ENCODE measurements around the gene MAPKAPK5. TPM values are rescaled to one million over a fixed set of nuclear protein-coding genes. Genes with fewer than 3 reads are reported as not detected.
"Not testable (repeated sequence)": the region's sequence is repeated elsewhere in the genome, so short reads cannot be mapped to it uniquely, and the experiment has no call there.

Gene MAPKAPK5
- total RNA-seq, 4 donors from 2014 or later, result 20.0 to 53.7 (median 43.1) TPM

- Histone ChIP-seq H3K9me3 (no peaks in the 10 kb centered on the region), H3K36me3 (no peaks in the 10 kb centered on the region), H3K4me3 (no peak overlapping the region), H3K27me3 (no peaks in the 10 kb centered on the region), H3K27ac (no peak overlapping the region), H3K4me1 (no peaks in the 10 kb centered on the region)
- intact Hi-C loops (cut with DNase I; ENCODE audit: low total_unique reads), result no loop called here
- no peak for TF ChIP-seq CTCF (IDR thresholded peaks at IDR 0.05)
- DNase-seq, result no peak
These were observed 16.5 kb upstream of the MAPKAPK5 start for GRCh38 chr12:111825509-111825908.

GRCh38 chr12:111826316-111826715 lies 15.7 kb upstream of the MAPKAPK5 start:
- DNase-seq, result no peak
- Histone ChIP-seq H3K36me3 (no peaks in the 10 kb centered on the region), H3K4me3 (no peak overlapping the region), H3K27ac (no peak overlapping the region), H3K9me3 (no peaks in the 10 kb centered on the region), H3K4me1 (no peaks in the 10 kb centered on the region), H3K27me3 (no peaks in the 10 kb centered on the region)
- intact Hi-C loops (cut with DNase I; ENCODE audit: low total_unique reads), result no loop called here
- TF ChIP-seq POLR2A (IDR thresholded peaks at IDR 0.05) (no peak), CTCF (IDR thresholded peaks at IDR 0.05) (no peak)

- intact Hi-C loops (cut with DNase I; ENCODE audit: low total_unique reads), result no loop called here
These were observed 15.0 kb upstream of the MAPKAPK5 start for GRCh38 chr12:111826992-111827391.

GRCh38 chr12:111827907-111828306 lies 14.1 kb upstream of the MAPKAPK5 start:
- TF ChIP-seq POLR2A (IDR thresholded peaks at IDR 0.05) (no peak), CTCF (IDR thresholded peaks at IDR 0.05) (no peak)
- intact Hi-C loops (cut with DNase I; ENCODE audit: low total_unique reads), result no loop called here
- no peaks in the 10 kb centered on the region for H3K27me3 ChIP-seq
- H3K9me3 ChIP-seq, result no peaks in the 10 kb centered on the region
- H3K36me3 ChIP-seq, result no peaks in the 10 kb centered on the region
- no peak overlapping the region for H3K4me3 ChIP-seq
- no peaks in the 10 kb centered on the region for H3K4me1 ChIP-seq
- no peak for DNase-seq
- H3K27ac ChIP-seq, result no peak overlapping the region

More at GRCh38 chr12:111826992-111827391, 15.0 kb upstream of the MAPKAPK5 start:
- Histone ChIP-seq H3K9me3 (no peaks in the 10 kb centered on the region), H3K36me3 (no peaks in the 10 kb centered on the region), H3K4me3 (no peak overlapping the region), H3K27me3 (no peaks in the 10 kb centered on the region), H3K27ac (no peak overlapping the region), H3K4me1 (no peaks in the 10 kb centered on the region)
- no peak for DNase-seq
- TF ChIP-seq POLR2A (IDR thresholded peaks at IDR 0.05) (no peak), CTCF (IDR thresholded peaks at IDR 0.05) (no peak)

- H3K4me1 ChIP-seq, result no peaks in the 10 kb centered on the region
- TF ChIP-seq CTCF (IDR thresholded peaks at IDR 0.05) (no peak), POLR2A (IDR thresholded peaks at IDR 0.05) (no peak)
- no peak overlapping the region for H3K4me3 ChIP-seq
- no peaks in the 10 kb centered on the region for H3K36me3 ChIP-seq
- H3K9me3 ChIP-seq, result no peaks in the 10 kb centered on the region
- H3K27me3 ChIP-seq, result no peaks in the 10 kb centered on the region
- intact Hi-C loops (cut with DNase I; ENCODE audit: low total_unique reads), result no loop called here
- no peak for DNase-seq
- no peak overlapping the region for H3K27ac ChIP-seq
These were observed 13.6 kb upstream of the MAPKAPK5 start for GRCh38 chr12:111828338-111828979.

- H3K4me1 ChIP-seq; intact Hi-C loops (cut with DNase I; ENCODE audit: low total_unique reads): not testable (repeated sequence)
These were observed 12.4 kb upstream of the MAPKAPK5 start for GRCh38 chr12:111829635-111830034.

GRCh38 chr12:111834740-111835386 lies 7.2 kb upstream of the MAPKAPK5 start:
- H3K4me1 ChIP-seq; H3K9me3 ChIP-seq; DNase-seq; H3K36me3 ChIP-seq; H3K4me3 ChIP-seq; H3K27ac ChIP-seq; H3K27me3 ChIP-seq; intact Hi-C loops (cut with DNase I; ENCODE audit: low total_unique reads): not testable (repeated sequence)

More at GRCh38 chr12:111829635-111830034, 12.4 kb upstream of the MAPKAPK5 start:
- not testable (repeated sequence) for H3K4me3 ChIP-seq, H3K27me3 ChIP-seq, H3K9me3 ChIP-seq, DNase-seq, H3K27ac ChIP-seq, H3K36me3 ChIP-seq

GRCh38 chr12:111835531-111836181 lies 6.4 kb upstream of the MAPKAPK5 start:
- H3K27me3 ChIP-seq; H3K4me1 ChIP-seq; H3K36me3 ChIP-seq; intact Hi-C loops (cut with DNase I; ENCODE audit: low total_unique reads); DNase-seq; H3K9me3 ChIP-seq; H3K27ac ChIP-seq; H3K4me3 ChIP-seq: not testable (repeated sequence)

All from uterus (tissue), 4 donors.